Vagina (tissue), 2 donors: Measurements from ENCODE around the gene USP53.
"Not testable (repeated sequence)": the region's sequence is repeated elsewhere in the genome, so short reads cannot be mapped to it uniquely, and the experiment has no call there.

Source experiments
- CTCF ChIP-seq, 3 experiments: fragments of 450-650 bp in 2 of 3; fragments of 200-600 bp in 1 of 3; sonication (generic) in 1 of 3; IDR thresholded peaks; one replicate each; pipeline ENCODE4 v1.5.1; 2017 to 2019; ENCODE audit warnings: antibody characterized with exemption in 3 of 3, mild to moderate bottlenecking in 2 of 3, moderate library complexity in 2 of 3
- POLR2AphosphoS5 ChIP-seq, 2 donors: sonication (generic); formaldehyde crosslinking; IDR thresholded peaks; one replicate each; pipeline ENCODE4 v1.9.0; 2017; ENCODE audit warnings: antibody characterized with exemption in 2 of 2, mild to moderate bottlenecking in 2 of 2, low read depth in 1 of 2; ENCODE audit not compliant: insufficient read depth in 1 of 2

DNA sequence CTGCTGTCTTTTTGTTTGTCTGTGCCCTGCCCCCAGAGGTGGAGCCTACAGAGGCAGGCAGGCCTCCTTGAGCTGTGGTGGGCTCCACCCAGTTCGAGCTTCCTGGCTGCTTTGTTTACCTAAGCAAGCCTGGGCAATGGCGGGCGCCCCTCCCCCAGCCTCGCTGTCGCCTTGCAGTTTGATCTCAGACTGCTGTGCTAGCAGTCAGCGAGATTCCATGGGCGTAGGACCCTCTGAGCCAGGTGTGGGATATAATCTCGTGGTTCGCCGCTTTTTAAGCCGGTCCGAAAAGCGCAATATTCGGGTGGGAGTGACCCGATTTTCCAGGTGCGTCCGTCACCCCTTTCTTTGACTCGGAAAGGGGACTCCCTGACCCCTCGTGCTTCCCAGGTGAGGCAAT lies 67.0 kb downstream of the USP53 start:
- TF ChIP-seq CTCF (IDR thresholded peaks at IDR 0.05); POLR2AphosphoS5 (IDR thresholded peaks at IDR 0.05; ENCODE audit: insufficient read depth in 1 of 2, low read depth in 1 of 2): not testable (repeated sequence)
